LNCaP clone FGC (cell line): ENCODE measurements around the gene YARS2.

Source experiments
- DNase-seq: peaks from one replicate; pipeline ENCODE4 v3.0.0-alpha.2; 2011; ENCODE audit warnings: low read depth
- H3K4me3 ChIP-seq: 2 replicates; pipeline ENCODE4 v1.5.1; 2011; ENCODE audit warnings: mild to moderate bottlenecking, low read depth, low read length, control low read depth
- TF ChIP-seq, protein P1 (sequence below): IDR thresholded peaks from 2 replicates; pipeline ENCODE4 v1.5.1; 2012; ENCODE audit warnings: mild to moderate bottlenecking; ENCODE audit not compliant: control insufficient read depth, insufficient read depth; ENCODE audit errors: extremely low read depth

The YARS2 gene

DNA sequence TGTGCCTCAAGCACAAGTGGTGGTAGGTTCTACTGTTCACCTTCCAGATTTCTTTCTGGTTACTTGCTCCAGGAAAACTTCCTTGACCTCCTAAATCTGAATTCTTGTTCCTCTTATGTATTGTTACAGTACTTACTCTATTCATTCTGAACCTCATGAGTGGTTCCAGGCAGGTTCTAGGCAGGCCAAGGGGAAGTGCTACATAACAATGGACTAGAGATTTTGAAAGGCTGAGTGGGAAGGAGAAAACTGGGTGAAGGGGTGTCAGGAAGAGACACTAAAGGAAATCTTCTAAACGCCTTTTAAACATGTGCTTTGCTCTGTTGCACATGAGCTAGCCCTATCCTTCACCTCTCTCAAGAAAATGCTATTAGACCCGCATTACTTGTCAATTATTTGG lies 1.6 kb downstream of the YARS2 start:
- TF ChIP-seq, protein P1, sequence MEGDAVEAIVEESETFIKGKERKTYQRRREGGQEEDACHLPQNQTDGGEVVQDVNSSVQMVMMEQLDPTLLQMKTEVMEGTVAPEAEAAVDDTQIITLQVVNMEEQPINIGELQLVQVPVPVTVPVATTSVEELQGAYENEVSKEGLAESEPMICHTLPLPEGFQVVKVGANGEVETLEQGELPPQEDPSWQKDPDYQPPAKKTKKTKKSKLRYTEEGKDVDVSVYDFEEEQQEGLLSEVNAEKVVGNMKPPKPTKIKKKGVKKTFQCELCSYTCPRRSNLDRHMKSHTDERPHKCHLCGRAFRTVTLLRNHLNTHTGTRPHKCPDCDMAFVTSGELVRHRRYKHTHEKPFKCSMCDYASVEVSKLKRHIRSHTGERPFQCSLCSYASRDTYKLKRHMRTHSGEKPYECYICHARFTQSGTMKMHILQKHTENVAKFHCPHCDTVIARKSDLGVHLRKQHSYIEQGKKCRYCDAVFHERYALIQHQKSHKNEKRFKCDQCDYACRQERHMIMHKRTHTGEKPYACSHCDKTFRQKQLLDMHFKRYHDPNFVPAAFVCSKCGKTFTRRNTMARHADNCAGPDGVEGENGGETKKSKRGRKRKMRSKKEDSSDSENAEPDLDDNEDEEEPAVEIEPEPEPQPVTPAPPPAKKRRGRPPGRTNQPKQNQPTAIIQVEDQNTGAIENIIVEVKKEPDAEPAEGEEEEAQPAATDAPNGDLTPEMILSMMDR = no peak
- no peak for DNase-seq
- peak overlapping the region; percentile 96 for H3K4me3 ChIP-seq

DNA sequence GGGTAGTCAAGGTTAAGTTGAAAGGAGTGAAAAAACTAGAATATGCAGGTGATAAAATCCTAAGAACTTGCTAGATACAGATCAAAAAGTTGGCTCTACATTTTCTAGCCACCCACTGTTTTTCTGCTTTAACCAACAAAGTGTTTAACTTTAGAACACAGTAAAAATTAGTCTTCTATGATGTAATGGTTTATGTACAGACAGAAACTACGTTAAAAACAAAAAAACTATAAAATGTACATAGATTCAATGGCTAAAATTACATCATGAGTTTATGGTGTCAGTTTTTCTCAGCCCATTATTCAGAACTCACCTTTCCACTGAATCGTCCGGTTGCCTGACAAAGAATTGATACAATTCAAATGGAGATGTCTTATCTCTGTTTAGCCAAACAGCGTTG lies 2.1 kb downstream of the YARS2 start:
- TF ChIP-seq, protein P1 = no peak
- no peak for DNase-seq
- no peak overlapping the region for H3K4me3 ChIP-seq

DNA sequence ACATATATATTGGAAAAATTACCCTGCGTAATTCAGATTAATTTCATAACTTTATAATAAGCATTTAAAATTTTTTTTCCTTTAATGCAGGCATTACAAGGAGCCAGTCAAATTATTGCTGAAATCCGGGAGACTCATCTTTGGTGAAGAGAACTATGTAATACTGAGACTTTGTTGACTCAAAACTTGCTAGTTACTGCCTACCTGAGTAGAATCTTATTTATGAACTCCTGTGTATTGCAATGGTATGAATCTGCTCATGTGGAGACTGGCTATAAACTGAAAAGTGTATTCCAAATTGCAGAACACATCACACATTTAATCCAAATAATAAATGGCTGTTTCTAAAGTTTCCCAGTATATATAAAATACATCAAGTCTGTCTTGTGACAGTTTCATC lies 12.4 kb downstream of the YARS2 start:
- DNase-seq = no peak
- H3K4me3 ChIP-seq = no peak overlapping the region
- TF ChIP-seq, protein P1 = no peak

DNA sequence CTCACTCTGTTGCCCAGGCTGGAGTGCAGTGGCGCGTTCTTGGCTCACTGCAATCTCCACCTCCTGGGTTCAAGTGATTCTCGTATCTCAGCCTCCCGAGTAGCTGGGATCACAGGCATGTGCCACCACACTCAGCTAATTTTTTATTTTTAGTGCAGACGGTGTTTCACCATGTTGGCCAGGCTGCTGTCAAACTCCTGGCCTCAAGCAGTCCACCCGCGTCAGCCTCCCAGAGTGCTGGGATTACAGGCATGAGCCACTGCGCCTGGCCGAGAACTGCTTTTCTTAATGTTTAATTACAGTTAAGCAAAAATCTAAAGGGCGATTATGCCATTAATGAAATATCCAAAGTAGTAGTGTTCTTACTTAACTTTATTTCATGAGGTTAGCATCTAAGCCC lies 13.6 kb downstream of the YARS2 start:
- no peak for DNase-seq
- TF ChIP-seq, protein P1 = no peak
- no peak overlapping the region for H3K4me3 ChIP-seq

DNA sequence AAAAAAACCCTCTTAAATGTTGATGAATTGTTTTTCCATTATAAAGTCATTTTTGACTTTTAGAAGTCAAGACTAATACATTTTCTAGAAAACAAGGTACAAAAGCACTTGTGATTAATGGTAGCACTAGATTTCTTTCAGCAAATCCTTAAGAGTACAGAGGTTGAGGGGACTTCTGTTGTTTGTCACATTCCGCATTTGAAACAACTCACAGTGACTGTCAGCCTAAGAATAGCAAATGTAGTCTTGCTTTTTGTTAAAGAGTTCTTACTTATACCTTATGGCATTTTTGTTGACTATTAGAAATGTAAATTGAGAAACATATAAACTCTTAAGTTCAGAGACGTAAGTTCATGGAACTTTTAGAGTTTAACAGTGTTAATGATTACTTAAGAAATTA lies 16.4 kb downstream of the YARS2 start:
- no peak for DNase-seq

DNA sequence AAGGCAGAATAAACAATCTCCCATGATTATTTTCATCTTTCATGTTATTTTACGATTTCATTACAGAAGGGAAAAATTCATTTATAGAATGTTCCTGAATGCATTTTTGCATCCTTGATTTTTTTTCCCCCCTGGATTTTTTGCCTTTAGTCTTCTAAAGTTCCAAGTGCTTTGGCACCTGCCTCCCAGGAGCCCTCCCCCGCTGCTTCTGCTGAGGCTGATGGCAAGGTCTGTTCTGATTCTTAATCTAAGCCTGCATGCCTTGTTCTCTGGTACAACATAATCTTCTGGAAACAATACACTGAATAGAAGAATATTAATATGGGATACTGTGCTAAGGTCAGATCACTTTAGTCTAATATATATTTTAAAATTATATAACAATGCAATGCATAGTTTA lies 18.0 kb downstream of the YARS2 start:
- TF ChIP-seq, protein P1 = no peak
- DNase-seq = no peak
- no peak overlapping the region for H3K4me3 ChIP-seq

More for the DNA sequence above, 16.4 kb downstream of the YARS2 start:
- no peak overlapping the region for H3K4me3 ChIP-seq
- TF ChIP-seq, protein P1 = no peak

DNA sequence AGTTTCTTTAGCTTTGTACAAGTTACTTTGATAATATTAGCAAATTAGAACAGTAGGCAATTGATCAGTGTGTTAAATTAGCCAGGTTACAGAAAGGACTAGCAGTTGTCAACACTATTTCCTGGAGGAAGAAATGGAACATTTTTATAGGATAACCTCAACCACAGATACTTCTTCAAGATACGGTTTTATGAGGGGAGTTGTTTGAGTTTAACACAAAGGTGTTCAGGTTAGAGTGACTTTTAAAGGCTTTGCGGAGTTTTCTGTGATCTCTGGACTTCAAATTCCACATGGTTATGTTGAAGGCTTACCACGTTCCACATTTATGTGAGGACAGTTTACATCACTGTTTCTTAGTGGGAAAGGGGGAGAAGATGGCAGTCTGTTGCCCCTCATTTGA lies 19.3 kb downstream of the YARS2 start:
- H3K4me3 ChIP-seq = no peak overlapping the region
- TF ChIP-seq, protein P1 = no peak
- peak; percentile 34 for DNase-seq
